GM12878 (cell line): Measurements from ENCODE around the gene PES1. TPM values are rescaled to one million over a fixed set of nuclear protein-coding genes. Genes with fewer than 3 reads are reported as not detected.

Experiments
- ATAC-seq: fragments of 200-7000 bp; cut with Tn5 transposase; 3 replicates; pipeline ENCODE4 v1.9.1; 2020; ENCODE audit warnings: mild to moderate bottlenecking, moderate library complexity
- BruUV-seq: library from RNA; stranded (reverse); fragments of 400-500 nt; replicated peaks from 2 replicates; lab custom pipeline; 2021; lab: Mats Ljungman, UMichigan
- CTCF ChIA-PET: fragments of 300-600 bp; sonication (Branson Sonifier 250); formaldehyde crosslinking; extraction: SDS; loops from one replicate; lab custom pipeline; 2021; ENCODE audit warnings: inconsistent platforms; lab: Yijun Ruan, JAX
- POLR2A ChIA-PET: fragments of 350-600 bp; formaldehyde crosslinking; extraction: SDS; loops from one replicate; lab custom pipeline; 2021; ENCODE audit warnings: inconsistent platforms; lab: Charles Lee
- RAD21 ChIA-PET: fragments of 300-600 bp; sonication (Branson Sonifier 250); formaldehyde crosslinking; loops from one replicate; lab custom pipeline; 2023; ENCODE audit warnings: antibody characterized with exemption; ENCODE audit not compliant: unreplicated experiment; lab: Charles Lee
- SMC1A ChIA-PET: fragments of 300-600 bp; sonication (Branson Sonifier 250); formaldehyde crosslinking; loops from one replicate; lab custom pipeline; 2023; ENCODE audit not compliant: unreplicated experiment, uncharacterized antibody; lab: Charles Lee
- DNase-seq: peaks from one replicate; pipeline ENCODE4 v3.0.0-alpha.2; 2011; ENCODE audit warnings: low read depth, low spot score
- FAIRE-seq: peaks from 3 replicates; lab custom pipeline; 2011; peaks lifted over from hg19 to GRCh38; lab: Jason Lieb, UNC
- H2AFZ ChIP-seq: 2 replicates; pipeline ENCODE4 v1.6.0; 2011; ENCODE audit warnings: low read depth, low read length, control low read depth; ENCODE audit not compliant: control insufficient read depth
- H3K27ac ChIP-seq: 2 replicates; pipeline ENCODE4 v1.5.1; 2011; ENCODE audit warnings: control low read depth; ENCODE audit not compliant: control insufficient read depth, insufficient read depth
- H3K27me3 ChIP-seq, 2 experiments: replicated peaks in 1 of 2; 2 replicates each; pipeline versions ENCODE4 v1.6.0 to v1.6.1; 2011; ENCODE audit warnings: low read length in 1 of 2; ENCODE audit not compliant: control insufficient read depth in 2 of 2, insufficient read depth in 2 of 2
- H3K36me3 ChIP-seq, 2 experiments: 2 replicates each; pipeline ENCODE4 v1.5.1; 2011; ENCODE audit warnings: low read length in 1 of 2; ENCODE audit not compliant: control insufficient read depth in 2 of 2, insufficient read depth in 2 of 2
- H3K4me1 ChIP-seq: 2 replicates; pipeline ENCODE4 v1.6.1; 2011; ENCODE audit warnings: mild to moderate bottlenecking, low read length, moderate library complexity, mixed read lengths; ENCODE audit not compliant: control insufficient read depth, insufficient read depth
- H3K4me2 ChIP-seq: 2 replicates; pipeline ENCODE4 v1.6.0; 2011; ENCODE audit warnings: control low read depth; ENCODE audit not compliant: control insufficient read depth, insufficient read depth
- H3K4me3 ChIP-seq: fragments of 200-600 bp; sonication (generic); 2 replicates; pipeline ENCODE4 v1.5.1; 2016
- H3K79me2 ChIP-seq: 2 replicates; pipeline ENCODE4 v1.6.0; 2011; ENCODE audit warnings: low read length; ENCODE audit not compliant: control insufficient read depth, insufficient read depth
- H3K9ac ChIP-seq: 2 replicates; pipeline ENCODE4 v1.8.0; 2011; ENCODE audit warnings: low read length, control low read depth, mixed read lengths; ENCODE audit not compliant: control insufficient read depth, insufficient read depth
- H3K9me3 ChIP-seq: replicated peaks from 3 replicates; pipeline ENCODE4 v1.5.1; 2011; ENCODE audit warnings: mild to moderate bottlenecking, low read length; ENCODE audit not compliant: control insufficient read depth, insufficient read depth
- H4K20me1 ChIP-seq: 2 replicates; pipeline ENCODE4 v1.6.0; 2011; ENCODE audit not compliant: control insufficient read depth, insufficient read depth
- CBX5 ChIP-seq: sonication (generic); IDR thresholded peaks from 2 replicates; pipeline ENCODE4 v1.6.1; 2016; ENCODE audit warnings: low read depth, moderate library complexity, mild to moderate bottlenecking, inconsistent platforms
- CHD2 ChIP-seq: IDR thresholded peaks from 2 replicates; pipeline ENCODE4 v1.6.1; 2011; ENCODE audit warnings: low read depth, low read length, improper control_type of control experiment, borderline replicate concordance
- CREM ChIP-seq: IDR thresholded peaks from 2 replicates; pipeline ENCODE4 v1.6.1; 2014; ENCODE audit warnings: antibody characterized with exemption, low read depth
- ESRRA ChIP-seq: IDR thresholded peaks from 2 replicates; pipeline ENCODE4 v1.6.1; 2012; ENCODE audit warnings: mild to moderate bottlenecking, low read length, improper control_type of control experiment
- HDAC2 ChIP-seq: fragments of 200-600 bp; sonication (generic); IDR thresholded peaks from 2 replicates; pipeline ENCODE4 v1.6.1; 2017
- HDAC6 ChIP-seq: fragments of 200-600 bp; sonication (generic); IDR thresholded peaks from one replicate; pipeline ENCODE4 v1.8.0; 2017; ENCODE audit warnings: antibody characterized with exemption; ENCODE audit not compliant: unreplicated experiment
- LARP7 ChIP-seq: fragments of 450-650 bp; IDR thresholded peaks from 2 replicates; pipeline ENCODE4 v1.6.1; 2017; ENCODE audit warnings: mild to moderate bottlenecking
- POU2F2 ChIP-seq: IDR thresholded peaks from 3 replicates; pipeline ENCODE4 v1.6.1; 2011; ENCODE audit warnings: low read depth, mild to moderate bottlenecking, low read length, borderline replicate concordance
- RAD21 ChIP-seq: IDR thresholded peaks from 2 replicates; pipeline ENCODE4 v1.6.1; 2011; ENCODE audit warnings: mild to moderate bottlenecking, low read depth, low read length, moderate library complexity; ENCODE audit not compliant: insufficient read depth
- RBBP5 ChIP-seq: fragments of 200-600 bp; sonication (generic); conservative IDR thresholded peaks from 2 replicates; pipeline ENCODE4 v1.6.1; 2016
- SREBF2 ChIP-seq: IDR thresholded peaks from 2 replicates; pipeline ENCODE4 v1.6.1; 2012; ENCODE audit warnings: mild to moderate bottlenecking, low read length
- TBL1XR1 ChIP-seq: IDR thresholded peaks from 2 replicates; pipeline ENCODE4 v1.6.1; 2012; ENCODE audit warnings: low read depth, low read length, improper control_type of control experiment
- ZNF274 ChIP-seq: IDR thresholded peaks from one replicate; pipeline ENCODE4 v1.8.0; 2011; ENCODE audit not compliant: insufficient read length, insufficient read depth
- ZNF384 ChIP-seq: IDR thresholded peaks from 2 replicates; pipeline ENCODE4 v1.6.1; 2012; ENCODE audit warnings: low read depth, mild to moderate bottlenecking, low read length, improper control_type of control experiment, borderline replicate concordance
- ZNF622 ChIP-seq: fragments of 450-650 bp; IDR thresholded peaks from 2 replicates; pipeline ENCODE4 v1.6.1; 2017; ENCODE audit warnings: mild to moderate bottlenecking, inconsistent platforms
- ZSCAN29 ChIP-seq: fragments of 450-650 bp; IDR thresholded peaks from 2 replicates; pipeline ENCODE4 v1.6.1; 2017; ENCODE audit warnings: mild to moderate bottlenecking, moderate library complexity
- WGBS: methylation state at CpG from one replicate; pipeline ENCODE4 v1.1.6; 2016; ENCODE audit warnings: low lambda C conversion rate; ENCODE audit not compliant: insufficient replicate concordance, insufficient coverage; ENCODE audit errors: missing lambda C conversion rate; 5-methylcytosine and 5-hydroxymethylcytosine counted together
- in situ Hi-C: fragments of 300-500 bp; cut with MboI; formaldehyde crosslinking; loops from 9 replicates; pipeline ENCODE4 v1.14.3; 2018; ENCODE audit warnings: mixed read lengths
- intact Hi-C: fragments of 100-400 bp; cut with micrococcal nuclease; formaldehyde crosslinking; loops from one replicate; pipeline ENCODE4 v1.14.2; 2022; ENCODE audit not compliant: unreplicated experiment
- polyA plus RNA-seq, 11 experiments: library from polyadenylated mRNA; depleted of rRNA in 4 of 11; unstranded in 6 of 11; stranded (reverse) in 5 of 11; fragments of >200 nt; fragmentation: Nextera tagmentation in 4 of 11; fragmentation: Illumina TruSeq in 1 of 11; extraction: Ambion mirVana in 4 of 11; extraction: Trizol in 1 of 11; gene quantifications; 1 replicate in 1 of 11; 2 replicates in 10 of 11; pipeline versions ENCODE4 v1.2.1 to v1.2.3, GENCODE V29; 2011 to 2016; ENCODE audit warnings: inconsistent platforms in 2 of 11, missing spikeins in 2 of 11, low read depth in 1 of 11
- total RNA-seq, 4 experiments: library from RNA; depleted of rRNA in 3 of 4; stranded (reverse); fragments of >200 nt in 3 of 4; fragmentation: Illumina TruSeq in 1 of 4; extraction: Trizol in 1 of 4; gene quantifications; 2 replicates each; pipeline versions ENCODE4 v1.2.1 to v1.2.3, GENCODE V29; 2013 to 2021

PES1 gene
- total and polyA plus RNA-seq, 10 of the 15 experiments (the other 5 are each of a cell fraction or from before 2014, with no cell fraction given) = 6.9 to 139 (median 106) TPM

DNA sequence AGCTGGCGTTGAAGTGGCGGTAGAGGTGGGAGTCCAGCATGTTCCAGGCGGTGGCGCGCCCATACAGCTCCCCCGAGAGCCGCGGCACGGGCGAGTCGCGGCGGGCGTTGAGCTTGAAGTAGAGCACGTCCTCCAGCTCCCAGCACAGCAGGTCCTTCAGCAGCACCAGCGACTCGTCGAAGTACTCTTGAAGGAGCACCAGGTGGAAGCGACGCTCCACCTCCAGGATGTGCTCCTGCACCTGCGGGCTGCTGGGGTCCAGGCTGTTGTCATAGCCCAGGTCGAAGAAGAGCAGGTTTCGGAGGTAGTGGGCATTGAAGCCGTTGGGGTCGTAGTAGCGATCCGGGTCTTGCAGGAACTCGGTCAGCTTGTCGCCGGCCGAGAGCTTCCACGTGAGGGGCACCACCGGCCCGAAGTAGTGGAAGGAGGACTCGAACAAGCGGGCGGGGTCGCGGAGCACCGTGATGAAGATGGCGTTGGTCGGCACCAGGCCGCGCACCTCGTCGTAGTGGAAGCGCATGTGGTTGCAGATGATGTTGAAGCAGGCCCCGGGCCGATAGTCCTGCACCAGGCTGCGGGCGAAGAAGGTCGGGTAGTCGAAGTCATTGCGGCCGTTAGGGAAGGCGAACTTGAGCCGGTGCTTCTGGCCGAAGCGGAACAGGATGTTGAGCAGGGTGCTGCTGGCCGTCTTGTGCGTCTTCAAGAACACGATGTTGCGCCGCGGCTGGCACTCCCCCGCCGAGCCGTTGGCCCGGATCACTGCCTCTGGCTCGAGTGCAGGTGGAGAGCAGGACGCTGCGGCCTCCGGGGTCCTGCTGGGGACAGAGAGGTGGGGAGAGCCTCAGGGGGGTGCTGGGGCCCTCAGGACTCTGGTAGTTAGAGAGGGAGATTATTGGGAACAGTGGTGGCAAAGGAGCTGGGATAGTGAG, 36.2 kb downstream of the PES1 start:
- RAD21 ChIA-PET = no interaction called here
- ATAC-seq (no peak), FAIRE-seq (no peak), DNase-seq (no peak)
- Histone ChIP-seq H3K79me2 (no peaks in the 10 kb centered on the region), H3K36me3 (no peaks in the 10 kb centered on the region), H3K4me2 (no peak overlapping the region), H3K9ac (no peak overlapping the region), H3K4me3 (no peak overlapping the region), H2AFZ (no peak overlapping the region), H3K9me3 (no peaks in the 10 kb centered on the region), H3K27me3 (no peaks in the 10 kb centered on the region), H3K4me1 (no peaks in the 10 kb centered on the region), H4K20me1 (no peaks in the 10 kb centered on the region; the same call in 1 of the 2 replicates), H3K27ac (no peak overlapping the region)
- no peak for TF ChIP-seq CREM
- TF ChIP-seq HDAC2 = no peak
- TF ChIP-seq POU2F2 = no peak
- TF ChIP-seq LARP7 = no peak
- no peak for TF ChIP-seq ESRRA
- TF ChIP-seq SREBF2 = no peak
- no peak for TF ChIP-seq HDAC6
- TF ChIP-seq TBL1XR1 = no peak
- TF ChIP-seq ZNF384 = no peak
- no peak for TF ChIP-seq RBBP5
- TF ChIP-seq CHD2 = no peak
- TF ChIP-seq ZSCAN29 = no peak
- TF ChIP-seq ZNF274 = no peak
- TF ChIP-seq CBX5 = no peak
- TF ChIP-seq ZNF622 = no peak
- no peak for TF ChIP-seq RAD21
- POLR2A ChIA-PET = no interaction called here
- CTCF ChIA-PET = interaction anchor here (1.5 kb wide), 1 partner anchor 164 kb away, joined by 3 read pairs; no protein-coding TSS in a partner anchor
- intact Hi-C loops = no loop called here
- WGBS = 81% methylated on average over 65 of the region's 73 CpGs
- BruUV-seq = no TSS peak
- in situ Hi-C loops = no loop called here
- SMC1A ChIA-PET = no interaction called here
